WTC11 (cell line): Measurements from ENCODE around the gene CEP104. TPM values are rescaled to one million over a fixed set of nuclear protein-coding genes. Genes with fewer than 3 reads are reported as not detected.

ENCODE experiments used
- ATAC-seq: fragments of 200-7000 bp; cut with Tn5 transposase; 2 replicates; pipeline ENCODE4 v1.10.0; 2021; ENCODE audit warnings: mild to moderate bottlenecking, moderate library complexity
- CTCF ChIA-PET: fragments of 300-600 bp; sonication (Branson Sonifier 250); formaldehyde crosslinking; loops from one replicate; lab custom pipeline; 2021; ENCODE audit warnings: antibody characterized with exemption; lab: Charles Lee
- POLR2A ChIA-PET: fragments of 350-600 bp; sonication (Branson Sonifier 250); formaldehyde crosslinking; loops from one replicate; lab custom pipeline; 2021; ENCODE audit warnings: antibody characterized with exemption; lab: Charles Lee
- DNase-seq: peaks from one replicate; pipeline ENCODE4 v3.0.0; 2021; ENCODE audit warnings: low spot score
- H3K27ac Mint-ChIP-seq: 2 replicates; pipeline ENCODE4 v1.8.0; 2021; ENCODE audit warnings: mixed read lengths
- H3K27me3 Mint-ChIP-seq: 2 replicates; pipeline ENCODE4 v1.8.0; 2021; ENCODE audit warnings: low read depth, mild to moderate bottlenecking, moderate library complexity, mixed read lengths
- H3K36me3 Mint-ChIP-seq: 2 replicates; pipeline ENCODE4 v1.8.0; 2021; ENCODE audit warnings: mixed read lengths
- H3K4me1 Mint-ChIP-seq: 2 replicates; pipeline ENCODE4 v1.8.0; 2022; ENCODE audit warnings: mixed read lengths
- H3K4me3 Mint-ChIP-seq: 2 replicates; pipeline ENCODE4 v1.8.0; 2021; ENCODE audit warnings: mild to moderate bottlenecking, moderate library complexity, mixed read lengths
- H3K9me3 Mint-ChIP-seq: 2 replicates; pipeline ENCODE4 v1.8.0; 2021; ENCODE audit warnings: mixed read lengths
- HMGA2 ChIP-seq: fragments of 250-450 bp; sonication (Bioruptor Pico); IDR thresholded peaks from 2 replicates; pipeline ENCODE4 v1.4.0; 2021; ENCODE audit warnings: mild to moderate bottlenecking, moderate library complexity
- IRF2 ChIP-seq: sonication (generic); formaldehyde crosslinking; IDR thresholded peaks from 2 replicates; pipeline ENCODE4 v1.8.0; 2022; ENCODE audit warnings: low read depth, missing genetic modification reagents, borderline replicate concordance
- KAT7 ChIP-seq: sonication (generic); formaldehyde crosslinking; IDR thresholded peaks from 2 replicates; pipeline ENCODE4 v1.8.1; 2023; ENCODE audit warnings: missing genetic modification reagents, mild to moderate bottlenecking, borderline replicate concordance
- NFYB ChIP-seq: sonication (generic); formaldehyde crosslinking; conservative IDR thresholded peaks from 2 replicates; pipeline ENCODE4 v1.8.0; 2022; ENCODE audit warnings: low read depth, missing genetic modification reagents
- NR1H2 ChIP-seq: sonication (generic); formaldehyde crosslinking; IDR thresholded peaks from 2 replicates; pipeline ENCODE4 v1.9.0; 2021; ENCODE audit warnings: mild to moderate bottlenecking, moderate library complexity, missing genetic modification reagents
- ZNF416 ChIP-seq: fragments of 250-450 bp; sonication (Bioruptor Pico); IDR thresholded peaks from 2 replicates; pipeline ENCODE4 v1.9.0; 2021; ENCODE audit warnings: mild to moderate bottlenecking, inconsistent platforms
- total RNA-seq: library from RNA; stranded (reverse); gene quantifications from 3 replicates; pipeline ENCODE4 v1.2.3, GENCODE V29; 2021
- TF ChIP-seq, protein P1 (sequence below): sonication (generic); formaldehyde crosslinking; IDR thresholded peaks from 2 replicates; pipeline ENCODE4 v1.8.0; 2023; ENCODE audit warnings: missing genetic modification reagents, mild to moderate bottlenecking, borderline replicate concordance
- TF ChIP-seq, protein P2 (sequence below): sonication (generic); formaldehyde crosslinking; IDR thresholded peaks from 2 replicates; pipeline ENCODE4 v1.8.0; 2022; ENCODE audit warnings: mild to moderate bottlenecking, missing genetic modification reagents

CEP104 gene
- total RNA-seq, 1 experiment from 2014 or later: 38.0 TPM

DNA sequence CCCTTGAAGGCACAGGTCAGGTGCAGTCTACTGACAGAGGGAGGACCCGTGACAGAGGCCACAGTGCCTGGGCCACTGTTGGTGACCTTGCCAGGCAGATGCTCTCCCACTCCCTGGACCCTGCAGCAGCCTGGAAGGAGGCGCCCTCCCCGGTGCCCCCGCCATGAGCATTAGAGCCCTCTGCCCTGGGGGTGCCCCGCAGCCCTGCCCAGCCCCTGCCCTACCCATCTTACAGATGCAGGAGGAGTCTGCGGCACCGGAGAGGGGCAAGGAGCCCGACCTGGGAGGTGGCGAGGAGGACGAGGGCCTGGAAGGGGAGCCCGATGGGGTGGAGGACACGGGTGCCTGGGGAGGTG, 94.2 kb downstream of the CEP104 start (continued):
- TF ChIP-seq, protein P1, sequence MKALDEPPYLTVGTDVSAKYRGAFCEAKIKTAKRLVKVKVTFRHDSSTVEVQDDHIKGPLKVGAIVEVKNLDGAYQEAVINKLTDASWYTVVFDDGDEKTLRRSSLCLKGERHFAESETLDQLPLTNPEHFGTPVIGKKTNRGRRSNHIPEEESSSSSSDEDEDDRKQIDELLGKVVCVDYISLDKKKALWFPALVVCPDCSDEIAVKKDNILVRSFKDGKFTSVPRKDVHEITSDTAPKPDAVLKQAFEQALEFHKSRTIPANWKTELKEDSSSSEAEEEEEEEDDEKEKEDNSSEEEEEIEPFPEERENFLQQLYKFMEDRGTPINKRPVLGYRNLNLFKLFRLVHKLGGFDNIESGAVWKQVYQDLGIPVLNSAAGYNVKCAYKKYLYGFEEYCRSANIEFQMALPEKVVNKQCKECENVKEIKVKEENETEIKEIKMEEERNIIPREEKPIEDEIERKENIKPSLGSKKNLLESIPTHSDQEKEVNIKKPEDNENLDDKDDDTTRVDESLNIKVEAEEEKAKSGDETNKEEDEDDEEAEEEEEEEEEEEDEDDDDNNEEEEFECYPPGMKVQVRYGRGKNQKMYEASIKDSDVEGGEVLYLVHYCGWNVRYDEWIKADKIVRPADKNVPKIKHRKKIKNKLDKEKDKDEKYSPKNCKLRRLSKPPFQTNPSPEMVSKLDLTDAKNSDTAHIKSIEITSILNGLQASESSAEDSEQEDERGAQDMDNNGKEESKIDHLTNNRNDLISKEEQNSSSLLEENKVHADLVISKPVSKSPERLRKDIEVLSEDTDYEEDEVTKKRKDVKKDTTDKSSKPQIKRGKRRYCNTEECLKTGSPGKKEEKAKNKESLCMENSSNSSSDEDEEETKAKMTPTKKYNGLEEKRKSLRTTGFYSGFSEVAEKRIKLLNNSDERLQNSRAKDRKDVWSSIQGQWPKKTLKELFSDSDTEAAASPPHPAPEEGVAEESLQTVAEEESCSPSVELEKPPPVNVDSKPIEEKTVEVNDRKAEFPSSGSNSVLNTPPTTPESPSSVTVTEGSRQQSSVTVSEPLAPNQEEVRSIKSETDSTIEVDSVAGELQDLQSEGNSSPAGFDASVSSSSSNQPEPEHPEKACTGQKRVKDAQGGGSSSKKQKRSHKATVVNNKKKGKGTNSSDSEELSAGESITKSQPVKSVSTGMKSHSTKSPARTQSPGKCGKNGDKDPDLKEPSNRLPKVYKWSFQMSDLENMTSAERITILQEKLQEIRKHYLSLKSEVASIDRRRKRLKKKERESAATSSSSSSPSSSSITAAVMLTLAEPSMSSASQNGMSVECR (CRISPR knock-in tag): no peak
- TF ChIP-seq ZNF416 (CRISPR knock-in tag) (no peak), NR1H2 (no peak), HMGA2 (CRISPR knock-in tag) (no peak)

DNA sequence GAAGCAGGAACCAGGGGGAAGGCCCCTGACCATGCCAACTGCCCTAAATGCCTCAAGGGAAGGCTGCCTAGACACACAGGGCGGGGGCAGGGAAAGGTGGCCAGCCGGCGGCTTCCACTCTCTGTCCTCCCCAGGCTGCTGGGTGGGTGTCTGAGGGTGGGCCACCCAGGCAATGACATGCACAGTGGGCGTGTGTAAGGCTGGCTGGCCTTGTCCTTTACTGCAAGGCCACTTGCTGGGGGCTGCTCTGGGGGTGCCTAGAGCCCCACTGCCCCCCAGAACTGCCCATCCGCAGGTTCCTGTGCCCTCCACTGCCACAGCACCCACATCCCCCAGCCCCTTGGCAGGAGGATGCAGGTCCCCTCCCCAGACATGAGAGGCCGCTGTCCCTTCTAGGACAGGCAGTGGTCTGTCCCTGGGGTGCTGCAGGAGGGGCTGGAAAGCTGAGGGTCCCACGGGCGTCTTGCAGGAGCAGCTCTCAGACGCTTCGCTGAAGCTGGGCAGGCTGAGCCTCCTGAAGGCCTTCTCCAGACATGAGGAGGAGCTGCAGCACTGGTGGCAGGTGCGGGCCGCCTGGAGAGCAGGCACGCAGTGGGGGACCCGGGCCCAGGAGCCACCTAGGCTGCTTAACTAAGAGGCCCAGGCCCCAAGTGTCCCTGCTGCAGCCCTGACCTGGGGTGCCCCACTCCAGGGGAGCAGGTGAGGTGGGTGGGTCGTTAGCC, 94.7 kb downstream of the CEP104 start:
- no peak overlapping the region for H3K4me3 Mint-ChIP-seq
- ATAC-seq (no peak), DNase-seq (no peak)
- H3K36me3 Mint-ChIP-seq: peaks cover 3% of the 10 kb centered on the region; the same call in 1 of the 2 replicates
- no peak overlapping the region for H3K27ac Mint-ChIP-seq
- POLR2A ChIA-PET: no interaction called here
- no peak for TF ChIP-seq NR1H2
- no peak for TF ChIP-seq KAT7 (CRISPR knock-in tag)
- no peak for TF ChIP-seq NFYB (CRISPR knock-in tag)
- TF ChIP-seq, protein P2, sequence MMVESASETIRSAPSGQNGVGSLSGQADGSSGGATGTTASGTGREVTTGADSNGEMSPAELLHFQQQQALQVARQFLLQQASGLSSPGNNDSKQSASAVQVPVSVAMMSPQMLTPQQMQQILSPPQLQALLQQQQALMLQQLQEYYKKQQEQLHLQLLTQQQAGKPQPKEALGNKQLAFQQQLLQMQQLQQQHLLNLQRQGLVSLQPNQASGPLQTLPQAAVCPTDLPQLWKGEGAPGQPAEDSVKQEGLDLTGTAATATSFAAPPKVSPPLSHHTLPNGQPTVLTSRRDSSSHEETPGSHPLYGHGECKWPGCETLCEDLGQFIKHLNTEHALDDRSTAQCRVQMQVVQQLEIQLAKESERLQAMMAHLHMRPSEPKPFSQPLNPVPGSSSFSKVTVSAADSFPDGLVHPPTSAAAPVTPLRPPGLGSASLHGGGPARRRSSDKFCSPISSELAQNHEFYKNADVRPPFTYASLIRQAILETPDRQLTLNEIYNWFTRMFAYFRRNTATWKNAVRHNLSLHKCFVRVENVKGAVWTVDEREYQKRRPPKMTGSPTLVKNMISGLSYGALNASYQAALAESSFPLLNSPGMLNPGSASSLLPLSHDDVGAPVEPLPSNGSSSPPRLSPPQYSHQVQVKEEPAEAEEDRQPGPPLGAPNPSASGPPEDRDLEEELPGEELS: no peak
- no peak for TF ChIP-seq IRF2
- H3K4me1 Mint-ChIP-seq: 0 out of 2 replicates have a peak, but pooled peaks cover 3% of the 10 kb centered on the region
- peaks cover 35% of the 10 kb centered on the region for H3K27me3 Mint-ChIP-seq
- CTCF ChIA-PET: interaction anchor here (1.4 kb wide), 1 partner anchor 9 kb away, joined by 3 read pairs; no protein-coding TSS in a partner anchor
- H3K9me3 Mint-ChIP-seq: peaks cover 23% of the 10 kb centered on the region

Other genes starting within 250 kb of the CEP104 start
- 24.9 to 32.4 TPM (median 27.2 TPM) in 3 replicates for gene MEGF6, start 245.7 kb downstream of the CEP104 start, total RNA-seq
- gene TPRG1L, start 232.2 kb downstream of the CEP104 start, total RNA-seq: 20.9 to 22.3 TPM (median 20.9 TPM) in 3 replicates
- gene WRAP73, start 207.1 kb downstream of the CEP104 start, total RNA-seq: 33.8 to 39.2 TPM (median 34.7 TPM) in 3 replicates
- 5.7 to 6.4 TPM (median 5.8 TPM) in 3 replicates for gene TP73, start 204.7 kb downstream of the CEP104 start, total RNA-seq
- 0.13 to 0.25 TPM (median 0.23 TPM) in 3 replicates for gene CCDC27, start 104.8 kb downstream of the CEP104 start, total RNA-seq
- 10.2 to 11.1 TPM (median 10.3 TPM) in 3 replicates for gene SMIM1, start 84.5 kb downstream of the CEP104 start, total RNA-seq
- 70.6 to 92.4 TPM (median 71.0 TPM) in 3 replicates for gene LRRC47, start 60.7 kb downstream of the CEP104 start, total RNA-seq
- gene DFFB, start 265 bp upstream of the CEP104 start, total RNA-seq: 8.5 to 9.2 TPM (median 8.7 TPM) in 3 replicates
- gene C1orf174, start 43.1 kb upstream of the CEP104 start, total RNA-seq: 24.2 to 25.2 TPM (median 25.1 TPM) in 3 replicates